ENCODE measurements around the gene CKS2.
A peak's percentile ranks its signal among the peaks of the same experiment; 100 is the strongest.

CKS2 gene

GRCh38 chr9:89309166-89309565 is 1.8 kb upstream of the CKS2 start:
- no peak overlapping the region; the same call in 1 of the 2 replicates for H3K4me3 ChIP-seq (replicated peaks; ENCODE audit: low read depth, low read length)
- no peak for TF ChIP-seq CTCF (IDR thresholded peaks at IDR 0.05; ENCODE audit: insufficient read depth, low read length, poor library complexity, severe bottlenecking)
- DNase-seq (ENCODE audit: extremely low read depth, insufficient read length), result no peak
- no peaks in the 10 kb centered on the region for H3K36me3 ChIP-seq (ENCODE audit: control insufficient read depth, insufficient read depth, low read length)
- H3K27me3 ChIP-seq (replicated peaks; ENCODE audit: control insufficient read depth, insufficient read depth, low read length), result no peaks in the 10 kb centered on the region

- H3K4me3 ChIP-seq (replicated peaks; ENCODE audit: low read depth, low read length), result peak overlapping the region; percentile 86
- no peak for DNase-seq (ENCODE audit: extremely low read depth, insufficient read length)
- H3K36me3 ChIP-seq (ENCODE audit: control insufficient read depth, insufficient read depth, low read length), result no peaks in the 10 kb centered on the region
- no peak for TF ChIP-seq CTCF (IDR thresholded peaks at IDR 0.05; ENCODE audit: insufficient read depth, low read length, poor library complexity, severe bottlenecking)
- no peaks in the 10 kb centered on the region for H3K27me3 ChIP-seq (replicated peaks; ENCODE audit: control insufficient read depth, insufficient read depth, low read length)
Observed at GRCh38 chr9:89309608-89310474, 1.2 kb upstream of the CKS2 start.

GRCh38 chr9:89311346-89312221 is 589 bp downstream of the CKS2 start:
- H3K27me3 ChIP-seq (replicated peaks; ENCODE audit: control insufficient read depth, insufficient read depth, low read length), result no peaks in the 10 kb centered on the region
- no peaks in the 10 kb centered on the region; the same call in 1 of the 2 replicates for H3K36me3 ChIP-seq (ENCODE audit: control insufficient read depth, insufficient read depth, low read length)
- no peak for DNase-seq (ENCODE audit: extremely low read depth, insufficient read length)
- TF ChIP-seq CTCF (IDR thresholded peaks at IDR 0.05; ENCODE audit: insufficient read depth, low read length, poor library complexity, severe bottlenecking), result no peak
- H3K4me3 ChIP-seq (replicated peaks; ENCODE audit: low read depth, low read length), result peak overlapping the region; percentile 98

GRCh38 chr9:89312222-89312571 is 1.2 kb downstream of the CKS2 start:
- H3K27me3 ChIP-seq (replicated peaks; ENCODE audit: control insufficient read depth, insufficient read depth, low read length), result no peaks in the 10 kb centered on the region
- H3K36me3 ChIP-seq (ENCODE audit: control insufficient read depth, insufficient read depth, low read length), result no peaks in the 10 kb centered on the region; the same call in 1 of the 2 replicates
- no peak for TF ChIP-seq CTCF (IDR thresholded peaks at IDR 0.05; ENCODE audit: insufficient read depth, low read length, poor library complexity, severe bottlenecking)
- peak overlapping the region; percentile 98 for H3K4me3 ChIP-seq (replicated peaks; ENCODE audit: low read depth, low read length)
- no peak for DNase-seq (ENCODE audit: extremely low read depth, insufficient read length)

GRCh38 chr9:89313842-89314241 is 2.8 kb downstream of the CKS2 start:
- TF ChIP-seq CTCF (IDR thresholded peaks at IDR 0.05; ENCODE audit: insufficient read depth, low read length, poor library complexity, severe bottlenecking), result no peak
- Histone ChIP-seq H3K4me3 (replicated peaks; ENCODE audit: low read depth, low read length) (peak overlapping the region; percentile 98), H3K27me3 (replicated peaks; ENCODE audit: control insufficient read depth, insufficient read depth, low read length) (no peaks in the 10 kb centered on the region), H3K36me3 (ENCODE audit: control insufficient read depth, insufficient read depth, low read length) (no peaks in the 10 kb centered on the region; the same call in 1 of the 2 replicates)
- no peak for DNase-seq (ENCODE audit: extremely low read depth, insufficient read length)

Data from GM06990 (cell line).